Measurements from ENCODE around the gene KRTAP5-5. TPM values are rescaled to one million over a fixed set of nuclear protein-coding genes. Genes with fewer than 3 reads are reported as not detected.

KRTAP5-5 gene
- total and polyA plus RNA-seq, 2 of the 8 experiments (the other 6 are each of a cell fraction or from before 2014, with no cell fraction given) = 0.09 TPM; not detected in 1

DNA sequence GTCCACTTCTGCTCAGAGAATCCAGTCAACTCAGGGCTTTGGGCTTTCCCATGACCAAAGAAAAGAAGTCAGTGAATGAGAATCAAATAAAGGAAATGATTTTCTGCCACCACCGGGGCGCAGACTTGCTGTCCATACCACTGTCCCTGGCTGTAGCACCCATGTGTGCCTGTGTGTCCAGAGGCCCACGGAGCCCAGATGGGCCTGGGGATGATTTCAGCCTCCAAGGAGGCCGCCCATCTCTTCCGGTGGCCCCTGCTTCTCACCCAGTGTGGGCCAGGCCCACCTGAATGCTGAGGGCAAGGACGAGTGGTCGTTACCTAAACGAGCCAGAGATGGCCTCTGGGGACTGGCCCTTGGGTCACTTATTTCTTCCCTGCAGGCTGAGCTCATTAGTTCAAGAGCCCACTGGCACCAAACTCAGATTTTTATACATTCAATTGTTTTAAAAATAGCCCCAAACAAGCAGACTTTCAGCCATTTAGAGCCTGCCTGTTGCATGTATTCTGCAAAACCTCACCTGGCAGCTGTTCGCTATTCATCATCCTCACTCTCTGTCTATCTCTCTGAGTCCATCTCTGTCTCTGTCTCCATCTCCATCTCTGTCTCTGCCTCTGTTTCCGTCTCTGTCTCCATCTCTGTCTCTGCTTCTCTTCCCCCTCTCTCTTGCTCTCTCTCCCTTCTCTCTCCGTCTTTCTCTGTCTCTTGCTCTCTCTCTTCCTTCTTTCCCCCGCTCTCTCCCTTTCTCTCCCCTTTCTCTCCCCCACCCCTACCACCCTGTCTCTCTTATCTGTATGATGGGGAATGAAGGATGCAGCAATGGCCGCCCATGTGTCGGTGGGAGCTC, 24.2 kb downstream of the KRTAP5-5 start (continued):
- TF ChIP-seq, protein P1, sequence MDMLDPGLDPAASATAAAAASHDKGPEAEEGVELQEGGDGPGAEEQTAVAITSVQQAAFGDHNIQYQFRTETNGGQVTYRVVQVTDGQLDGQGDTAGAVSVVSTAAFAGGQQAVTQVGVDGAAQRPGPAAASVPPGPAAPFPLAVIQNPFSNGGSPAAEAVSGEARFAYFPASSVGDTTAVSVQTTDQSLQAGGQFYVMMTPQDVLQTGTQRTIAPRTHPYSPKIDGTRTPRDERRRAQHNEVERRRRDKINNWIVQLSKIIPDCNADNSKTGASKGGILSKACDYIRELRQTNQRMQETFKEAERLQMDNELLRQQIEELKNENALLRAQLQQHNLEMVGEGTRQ (IDR thresholded peaks at IDR 0.05; ENCODE audit: low read length) = no peak
